ENCODE data around the gene AKAP17A.

The AKAP17A gene

GRCh38 chrX:1582686-1583437 is 8.5 kb upstream of the AKAP17A start:
- no peak for DNase-seq

GRCh38 chrX:1584237-1585011 is 7.0 kb upstream of the AKAP17A start:
- no peak for DNase-seq

- no peak for DNase-seq
These were observed 4.2 kb upstream of the AKAP17A start for GRCh38 chrX:1587161-1587560.

GRCh38 chrX:1589356-1590130 is 1.9 kb upstream of the AKAP17A start:
- no peak for DNase-seq

GRCh38 chrX:1591863-1592469 is 562 bp downstream of the AKAP17A start:
- DNase-seq: no peak

- no peak for DNase-seq
These were observed 1.2 kb downstream of the AKAP17A start for GRCh38 chrX:1592470-1593142.

- no peak for DNase-seq
These were observed 2.2 kb downstream of the AKAP17A start for GRCh38 chrX:1593286-1594271.

- DNase-seq: no peak
These were observed 4.3 kb downstream of the AKAP17A start for GRCh38 chrX:1595711-1596060.

- no peak for DNase-seq
These were observed 5.4 kb downstream of the AKAP17A start for GRCh38 chrX:1596676-1597344.

- DNase-seq: no peak
These were observed 6.1 kb downstream of the AKAP17A start for GRCh38 chrX:1597345-1598020.

GRCh38 chrX:1598021-1598875 is 6.8 kb downstream of the AKAP17A start:
- no peak for DNase-seq

GRCh38 chrX:1598876-1599790 is 7.7 kb downstream of the AKAP17A start:
- DNase-seq: no peak

GRCh38 chrX:1599791-1600405 is 8.5 kb downstream of the AKAP17A start:
- DNase-seq: no peak

GRCh38 chrX:1600406-1601050 is 9.1 kb downstream of the AKAP17A start:
- no peak for DNase-seq

GRCh38 chrX:1601051-1601767 is 9.8 kb downstream of the AKAP17A start:
- DNase-seq: no peak

- DNase-seq: no peak
These were observed 10.3 kb downstream of the AKAP17A start for GRCh38 chrX:1601768-1602085.

- DNase-seq: no peak
These were observed 10.9 kb downstream of the AKAP17A start for GRCh38 chrX:1602299-1602698.
